ENCODE measurements around the gene FBXL12.

The FBXL12 gene

GRCh38 chr19:9828551-9829063, 9.7 kb upstream of the FBXL12 start:
- Histone ChIP-seq H3K27ac (ENCODE audit: extremely low read depth, low read depth, low read length) (no peak overlapping the region; the same call in 1 of the 2 replicates), H3K9me3 (ENCODE audit: control insufficient read depth, insufficient read depth, low read depth, low read length) (no peaks in the 10 kb centered on the region), H3K4me1 (ENCODE audit: control insufficient read depth, insufficient read depth, low read length) (no peaks in the 10 kb centered on the region; the same call in 1 of the 2 replicates), H3K4me3 (ENCODE audit: low read depth, low read length) (peak overlapping the region; percentile 77), H3K36me3 (ENCODE audit: control insufficient read depth in 2 of 2, insufficient read depth in 1 of 2, low read length in 2 of 2) (peaks cover 4 to 28% of the 10 kb centered on the region in 2 experiments; a peak in 2 of 3 replicates)
- TF ChIP-seq ZNF24 (tag by site-specific recombination; IDR thresholded peaks at IDR 0.05) (no peak), KLF17 (tag by site-specific recombination; IDR thresholded peaks at IDR 0.05) (no peak), ZNF169 (tag by site-specific recombination; IDR thresholded peaks at IDR 0.05) (no peak), ZNF626 (tag by site-specific recombination; IDR thresholded peaks at IDR 0.05) (no peak)
- CTCF ChIA-PET = no interaction called here
- POLR2A ChIA-PET = interaction anchor here (1.0 to 2.6 kb wide), 2 partner anchors 10 to 18 kb away, joined by 5 to 29 read pairs; partner anchors contain the start of gene FBXL12

- peak within 1 kb of the TSS; percentile 77 for H3K4me3 ChIP-seq (ENCODE audit: low read depth, low read length)
- H3K27ac ChIP-seq (ENCODE audit: extremely low read depth, low read depth, low read length) = peak within 1 kb of the TSS; percentile 56; the same call in 1 of the 2 replicates
- H3K4me1 ChIP-seq (ENCODE audit: control insufficient read depth, insufficient read depth, low read length) = no peaks in the 10 kb centered on the region; the same call in 1 of the 2 replicates
- CTCF ChIA-PET = interaction anchor here (0.5 to 0.9 kb wide), 5 partner anchors 18 to 1057 kb away, joined by 3 to 5 read pairs (median 4); no protein-coding TSS in a partner anchor
- H3K36me3 ChIP-seq (ENCODE audit: control insufficient read depth in 2 of 2, insufficient read depth in 1 of 2, low read length in 2 of 2) = peaks cover 4 to 25% of the 10 kb centered on the region in 2 experiments; a peak in 2 of 3 replicates
- POLR2A ChIA-PET = interaction anchor here (0.5 to 2.6 kb wide), 10 partner anchors 9 to 1314 kb away, joined by 3 to 29 read pairs (median 4); partner anchors contain the start of genes FBXL12, S1PR2 and ZNF414
- H3K9me3 ChIP-seq (ENCODE audit: control insufficient read depth, insufficient read depth, low read depth, low read length) = no peaks in the 10 kb centered on the region
- TF ChIP-seq ZNF10 (tag by site-specific recombination; IDR thresholded peaks at IDR 0.05) = no peak
- TF ChIP-seq PATZ1 (tag by site-specific recombination; IDR thresholded peaks at IDR 0.05) = peak; percentile 50; the same call in 1 of the 2 replicates
- TF ChIP-seq KLF17 (tag by site-specific recombination; IDR thresholded peaks at IDR 0.05) = 0 out of 2 replicates have a peak, but pooled peaks have one; percentile 27
- no peak for TF ChIP-seq ZNF148 (tag by site-specific recombination; IDR thresholded peaks at IDR 0.05; ENCODE audit: borderline replicate concordance)
- TF ChIP-seq PBX3 (CRISPR knock-in tag; IDR thresholded peaks at IDR 0.05) = peak; percentile 22; the same call in 1 of the 2 replicates
- peak; percentile 66; the same call in 1 of the 2 replicates for TF ChIP-seq ZEB2 (tag by site-specific recombination; IDR thresholded peaks at IDR 0.05)
- TF ChIP-seq ATF2 (tag by site-specific recombination; IDR thresholded peaks at IDR 0.05; ENCODE audit: low read depth) = no peak
- TF ChIP-seq ZBTB17 (tag by site-specific recombination; IDR thresholded peaks at IDR 0.05) = peak; percentile 44
- no peak for TF ChIP-seq ZNF350 (tag by site-specific recombination; IDR thresholded peaks at IDR 0.05)
- TF ChIP-seq MZF1 (tag by site-specific recombination; IDR thresholded peaks at IDR 0.05; ENCODE audit: borderline replicate concordance) = no peak
- no peak for TF ChIP-seq YY1 (tag by site-specific recombination; IDR thresholded peaks at IDR 0.05)
- no peak for TF ChIP-seq ZNF132 (tag by site-specific recombination; IDR thresholded peaks at IDR 0.05; ENCODE audit: borderline replicate concordance)
- TF ChIP-seq ZNF23 (tag by site-specific recombination; IDR thresholded peaks at IDR 0.05; ENCODE audit: borderline replicate concordance) = no peak
- TF ChIP-seq ZNF16 (tag by site-specific recombination; IDR thresholded peaks at IDR 0.05; ENCODE audit: low read depth) = no peak
- no peak for TF ChIP-seq KLF7 (tag by site-specific recombination; IDR thresholded peaks at IDR 0.05; ENCODE audit: borderline replicate concordance)
Observed at GRCh38 chr19:9827289-9828238, 8.7 kb upstream of the FBXL12 start, which contains the start of gene UBL5. TSS of gene UBL5 (plus strand) at chr19:9827918. CDS start at chr19:9828338, 420 bp downstream.
